Measurements from ENCODE around the gene NRIP1.

The NRIP1 gene

GRCh38 chr21:15003463-15004135 is 61.2 kb downstream of the NRIP1 start:
- DNase-seq = no peak

GRCh38 chr21:15001857-15002606 is 62.8 kb downstream of the NRIP1 start:
- DNase-seq = no peak

GRCh38 chr21:15001113-15001512 is 63.7 kb downstream of the NRIP1 start:
- DNase-seq = no peak

- no peak for DNase-seq
Observed at GRCh38 chr21:15000081-15000480, 64.7 kb downstream of the NRIP1 start.

- no peak for DNase-seq
Observed at GRCh38 chr21:14998784-14999183, 66.0 kb downstream of the NRIP1 start.

GRCh38 chr21:14998336-14998735 is 66.5 kb downstream of the NRIP1 start:
- DNase-seq = no peak

GRCh38 chr21:14995695-14996490 is 68.9 kb downstream of the NRIP1 start:
- no peak for DNase-seq

GRCh38 chr21:14995226-14995625 is 69.6 kb downstream of the NRIP1 start:
- no peak for DNase-seq

GRCh38 chr21:14993115-14993514 is 71.7 kb downstream of the NRIP1 start:
- no peak for DNase-seq

GRCh38 chr21:14991957-14992356 is 72.8 kb downstream of the NRIP1 start:
- no peak for DNase-seq

GRCh38 chr21:14989359-14989758 is 75.4 kb downstream of the NRIP1 start:
- no peak for DNase-seq

- DNase-seq = no peak
Observed at GRCh38 chr21:14988760-14989159, 76.0 kb downstream of the NRIP1 start.

GRCh38 chr21:14987370-14988170 is 77.2 kb downstream of the NRIP1 start:
- DNase-seq = no peak

- DNase-seq = no peak
Observed at GRCh38 chr21:14985306-14985705, 79.5 kb downstream of the NRIP1 start.

GRCh38 chr21:14982336-14982735 is 82.5 kb downstream of the NRIP1 start:
- no peak for DNase-seq

GRCh38 chr21:14981246-14981645 is 83.6 kb downstream of the NRIP1 start:
- DNase-seq = no peak

- DNase-seq = no peak
Observed at GRCh38 chr21:14979264-14979663, 85.5 kb downstream of the NRIP1 start.

GRCh38 chr21:14977814-14978213 is 87.0 kb downstream of the NRIP1 start:
- DNase-seq = no peak

- DNase-seq = no peak
Observed at GRCh38 chr21:14975136-14975919, 89.5 kb downstream of the NRIP1 start.

- DNase-seq = no peak
Observed at GRCh38 chr21:14972678-14973077, 92.1 kb downstream of the NRIP1 start.

- no peak for DNase-seq
Observed at GRCh38 chr21:14968821-14969220, 96.0 kb downstream of the NRIP1 start.

GRCh38 chr21:14968029-14968428 is 96.8 kb downstream of the NRIP1 start:
- no peak for DNase-seq

Measured in stimulated activated CD4-positive, alpha-beta T cell treated with anti-CD3 and anti-CD28 coated beads, Interleukin-4, amount 100 ng/mL, for 4 hours (primary cell).